Adrenal gland (tissue), 5 donors: ENCODE results near the gene SIL1.

Experiments
- CTCF ChIP-seq, 6 experiments: fragments of 450-650 bp in 4 of 6; fragments of 200-600 bp in 2 of 6; sonication (generic) in 1 of 6; IDR thresholded peaks; 1 replicate in 5 of 6; 2 replicates in 1 of 6; pipeline versions ENCODE4 v1.5.1 to v1.8.0; 2016 to 2021; ENCODE audit warnings: antibody characterized with exemption in 6 of 6, mild to moderate bottlenecking in 2 of 6, moderate library complexity in 1 of 6
- POLR2A ChIP-seq, 2 donors: fragments of 450-650 bp; IDR thresholded peaks; one replicate each; pipeline ENCODE4 v1.6.1; 2017; ENCODE audit warnings: antibody characterized with exemption in 2 of 2, mild to moderate bottlenecking in 2 of 2, moderate library complexity in 1 of 2
- donor health status: DM: no; HTN: no; CAD: no.

GRCh38 chr5:139077899-139078298, 120.3 kb downstream of the SIL1 start:
- TF ChIP-seq CTCF (IDR thresholded peaks at IDR 0.05), result no peak
- no peak for TF ChIP-seq POLR2A (IDR thresholded peaks at IDR 0.05)
